DND-41 (cell line): Measurements from ENCODE around the gene ARSG.

Source experiments
- CTCF ChIP-seq: IDR thresholded peaks from 2 replicates; pipeline ENCODE4 v1.5.1; 2012; ENCODE audit warnings: borderline replicate concordance, low read length, moderate library complexity, mild to moderate bottlenecking; ENCODE audit not compliant: poor library complexity, severe bottlenecking; ENCODE audit errors: extremely low read depth
- EZH2 ChIP-seq: IDR thresholded peaks from 3 replicates; pipeline ENCODE4 v1.6.1; 2012; ENCODE audit warnings: borderline replicate concordance, low read depth, mild to moderate bottlenecking, moderate library complexity, low read length, inconsistent platforms; ENCODE audit not compliant: severe bottlenecking

DNA sequence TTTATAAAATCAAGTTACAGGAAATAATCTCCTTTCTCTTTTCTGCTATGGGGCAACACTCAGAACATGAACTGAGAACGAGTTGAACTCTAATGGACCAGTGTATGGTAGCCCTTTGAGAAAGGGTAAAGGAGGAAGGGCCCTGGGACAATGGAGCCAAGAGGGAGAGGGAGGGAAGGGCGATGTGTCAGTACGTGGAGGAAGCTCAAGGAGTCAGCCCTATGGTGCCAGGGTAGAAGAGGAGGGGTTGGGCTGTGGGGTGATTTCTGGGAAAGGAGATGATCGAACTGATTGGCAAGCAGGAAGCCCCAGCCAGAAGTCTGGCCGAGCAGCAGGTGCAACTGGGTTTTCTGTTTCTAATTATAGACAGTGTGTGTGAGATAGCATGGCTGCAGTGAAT, 170.3 kb downstream of the ARSG start:
- no peak for TF ChIP-seq CTCF
- no peak for TF ChIP-seq EZH2
